NCI-H2227 (cell line): Measurements from ENCODE around the gene MAP3K14.

ENCODE experiments used
- DNase-seq: peaks from one replicate; lab custom pipeline; 2025; ENCODE audit not compliant: unreplicated experiment; lab: John Stamatoyannopoulos, UW

The MAP3K14 gene

GRCh38 chr17:45225051-45225700, 91.6 kb downstream of the MAP3K14 start:
- DNase-seq: no peak

- no peak for DNase-seq
Measured at GRCh38 chr17:45224671-45225050, 92.2 kb downstream of the MAP3K14 start.

- DNase-seq: no peak
Measured at GRCh38 chr17:45223539-45224528, 93.0 kb downstream of the MAP3K14 start.

GRCh38 chr17:45222996-45223538, 93.8 kb downstream of the MAP3K14 start:
- no peak for DNase-seq

- DNase-seq: no peak
Measured at GRCh38 chr17:45222289-45222995, 94.4 kb downstream of the MAP3K14 start.

- DNase-seq: no peak
Measured at GRCh38 chr17:45222014-45222288, 94.9 kb downstream of the MAP3K14 start.

GRCh38 chr17:45221081-45222013, 95.5 kb downstream of the MAP3K14 start, which contains the start of gene FMNL1:
Gene FMNL1, plus strand, starts transcription at chr17:45221885. Its CDS starts 240 bp downstream, at chr17:45222125.
- peak; percentile 32 for DNase-seq

GRCh38 chr17:45220079-45220478, 96.7 kb downstream of the MAP3K14 start:
- no peak for DNase-seq

GRCh38 chr17:45218895-45219661, 97.7 kb downstream of the MAP3K14 start:
- peak; percentile 90 for DNase-seq
